ENCODE results near the gene ABCB1.
"Not testable (repeated sequence)": the region's sequence is repeated elsewhere in the genome, so short reads cannot be mapped to it uniquely, and the experiment has no call there.

Gene ABCB1

GRCh38 chr7:87575521-87575920 lies 25.2 kb downstream of the ABCB1 start:
- DNase-seq (ENCODE audit: low spot score), result no peak

GRCh38 chr7:87574630-87575029 lies 26.1 kb downstream of the ABCB1 start:
- DNase-seq (ENCODE audit: low spot score), result peak; percentile 11

GRCh38 chr7:87572513-87572912 lies 28.2 kb downstream of the ABCB1 start:
- not testable (repeated sequence) for DNase-seq (ENCODE audit: low spot score)

GRCh38 chr7:87570178-87570577 lies 30.5 kb downstream of the ABCB1 start:
- DNase-seq (ENCODE audit: low spot score), result no peak

- peak; percentile 2 for DNase-seq (ENCODE audit: low spot score)
Observed at GRCh38 chr7:87567052-87567451, 33.6 kb downstream of the ABCB1 start.

- no peak for DNase-seq (ENCODE audit: low spot score)
Observed at GRCh38 chr7:87566311-87566900, 34.3 kb downstream of the ABCB1 start.

- DNase-seq (ENCODE audit: low spot score), result no peak
Observed at GRCh38 chr7:87565877-87566276, 34.8 kb downstream of the ABCB1 start.

GRCh38 chr7:87564296-87564963 lies 36.3 kb downstream of the ABCB1 start:
- DNase-seq (ENCODE audit: low spot score), result no peak

GRCh38 chr7:87561702-87562101 lies 39.0 kb downstream of the ABCB1 start:
- DNase-seq (ENCODE audit: low spot score), result no peak

- DNase-seq (ENCODE audit: low spot score), result no peak
Observed at GRCh38 chr7:87561102-87561501, 39.6 kb downstream of the ABCB1 start.

GRCh38 chr7:87552351-87552900 lies 48.3 kb downstream of the ABCB1 start:
- no peak for DNase-seq (ENCODE audit: low spot score)

- no peak for DNase-seq (ENCODE audit: low spot score)
Observed at GRCh38 chr7:87548123-87548919, 52.4 kb downstream of the ABCB1 start.

GRCh38 chr7:87545760-87546159 lies 54.9 kb downstream of the ABCB1 start:
- no peak for DNase-seq (ENCODE audit: low spot score)

GRCh38 chr7:87543623-87544022 lies 57.1 kb downstream of the ABCB1 start:
- no peak for DNase-seq (ENCODE audit: low spot score)

- DNase-seq (ENCODE audit: low spot score), result no peak
Observed at GRCh38 chr7:87541648-87542047, 59.0 kb downstream of the ABCB1 start.

- DNase-seq (ENCODE audit: low spot score), result no peak
Observed at GRCh38 chr7:87538052-87538451, 62.6 kb downstream of the ABCB1 start.

GRCh38 chr7:87534072-87534471 lies 66.6 kb downstream of the ABCB1 start:
- DNase-seq (ENCODE audit: low spot score), result no peak

- DNase-seq (ENCODE audit: low spot score), result no peak
Observed at GRCh38 chr7:87530126-87530525, 70.6 kb downstream of the ABCB1 start.

- no peak for DNase-seq (ENCODE audit: low spot score)
Observed at GRCh38 chr7:87528730-87529129, 72.0 kb downstream of the ABCB1 start.

GRCh38 chr7:87518735-87519134 lies 81.9 kb downstream of the ABCB1 start:
- DNase-seq (ENCODE audit: low spot score), result no peak

GRCh38 chr7:87517891-87518290 lies 82.8 kb downstream of the ABCB1 start:
- DNase-seq (ENCODE audit: low spot score), result no peak

- no peak for DNase-seq (ENCODE audit: low spot score)
Observed at GRCh38 chr7:87517136-87517815, 83.4 kb downstream of the ABCB1 start.
